SU-DHL-6 (cell line): ENCODE measurements around the gene LRRC25.

Source experiments
- CTCF ChIP-seq: fragments of 200-600 bp; sonication (generic); IDR thresholded peaks from one replicate; pipeline ENCODE4 v1.5.1; 2017; ENCODE audit warnings: antibody characterized with exemption, mild to moderate bottlenecking, low read length, moderate library complexity; ENCODE audit not compliant: insufficient read depth, poor library complexity, severe bottlenecking
- EZH2phosphoT487 ChIP-seq: fragments of 200-600 bp; sonication (generic), shearing (Covaris generic); conservative IDR thresholded peaks from 2 replicates; pipeline ENCODE4 v1.6.1; 2018; ENCODE audit warnings: mild to moderate bottlenecking, antibody characterized with exemption, low read length, moderate library complexity, mixed read lengths

GRCh38 chr19:18363787-18364186, 33.6 kb downstream of the LRRC25 start:
- TF ChIP-seq CTCF (no peak), EZH2phosphoT487 (no peak)
